Thyroid gland (tissue), 4 donors: ENCODE data around the gene CNTN5. TPM values are rescaled to one million over a fixed set of nuclear protein-coding genes. Genes with fewer than 3 reads are reported as not detected.

ENCODE experiments used
- DNase-seq, 2 donors: peaks; one replicate each; pipeline ENCODE4 v3.0.0-alpha.2; 2019
- H3K27ac ChIP-seq, 3 donors: fragments of 200-600 bp; sonication (generic); 1 replicate in 2 of 3; 2 replicates in 1 of 3; pipeline ENCODE4 v1.5.1; 2016 to 2019; ENCODE audit warnings: mild to moderate bottlenecking in 1 of 3, moderate library complexity in 1 of 3
- H3K27me3 ChIP-seq: fragments of 200-600 bp; sonication (generic); one replicate; pipeline ENCODE4 v1.5.1; 2019
- H3K36me3 ChIP-seq, 2 donors: fragments of 200-600 bp; sonication (generic); one replicate each; pipeline ENCODE4 v1.5.1; 2016 to 2019
- H3K4me1 ChIP-seq, 2 donors: fragments of 200-600 bp; sonication (generic); one replicate each; pipeline ENCODE4 v1.5.1; 2017 to 2019
- H3K4me3 ChIP-seq, 3 donors: fragments of 200-600 bp; sonication (generic); replicated peaks in 1 of 3; 1 replicate in 2 of 3; 2 replicates in 1 of 3; pipeline ENCODE4 v1.5.1; 2016; ENCODE audit warnings: mild to moderate bottlenecking in 1 of 3
- H3K9me3 ChIP-seq: fragments of 200-600 bp; sonication (generic); one replicate; pipeline ENCODE4 v1.5.1; 2017
- POLR2A ChIP-seq, 2 donors: fragments of 450-650 bp; IDR thresholded peaks; one replicate each; pipeline ENCODE4 v1.6.1; 2017; ENCODE audit warnings: antibody characterized with exemption in 2 of 2, mild to moderate bottlenecking in 2 of 2, moderate library complexity in 1 of 2
- WGBS, 2 donors: methylation state at CpG; one replicate each; pipeline ENCODE4 v1.1.5; 2017; 5-methylcytosine and 5-hydroxymethylcytosine counted together
- intact Hi-C: fragments of 100-400 bp; cut with DNase I; formaldehyde crosslinking; loops from one replicate; pipeline ENCODE4 v1.15.1; 2023
- total RNA-seq, 4 donors: library from RNA; depleted of rRNA; stranded (reverse); fragments of >200 nt; gene quantifications; one replicate each; pipeline ENCODE4 v1.2.3, GENCODE V29; 2016
- TF ChIP-seq, protein P1 (sequence below), 6 experiments: fragments of 200-600 bp in 3 of 6; fragments of 450-650 bp in 3 of 6; sonication (generic) in 3 of 6; IDR thresholded peaks; one replicate each; pipeline ENCODE4 v1.5.1; 2016 to 2019; ENCODE audit warnings: antibody characterized with exemption in 6 of 6, mild to moderate bottlenecking in 2 of 6, inconsistent platforms in 1 of 6, moderate library complexity in 1 of 6

The CNTN5 gene
- total RNA-seq, 4 donors from 2014 or later = 1.9 to 14.3 (median 12.0) TPM

- Histone ChIP-seq H3K9me3 (no peaks in the 10 kb centered on the region), H3K27ac (no peak overlapping the region), H3K36me3 (no peaks in the 10 kb centered on the region), H3K4me3 (no peak overlapping the region), H3K27me3 (no peaks in the 10 kb centered on the region), H3K4me1 (peaks cover 0 to 3% of the 10 kb centered on the region in 2 donors)
- no peak for DNase-seq
- WGBS, 2 donors = 93 to 96% methylated on average over 2 of the region's 2 CpGs
- intact Hi-C loops = no loop called here
- TF ChIP-seq, protein P1, sequence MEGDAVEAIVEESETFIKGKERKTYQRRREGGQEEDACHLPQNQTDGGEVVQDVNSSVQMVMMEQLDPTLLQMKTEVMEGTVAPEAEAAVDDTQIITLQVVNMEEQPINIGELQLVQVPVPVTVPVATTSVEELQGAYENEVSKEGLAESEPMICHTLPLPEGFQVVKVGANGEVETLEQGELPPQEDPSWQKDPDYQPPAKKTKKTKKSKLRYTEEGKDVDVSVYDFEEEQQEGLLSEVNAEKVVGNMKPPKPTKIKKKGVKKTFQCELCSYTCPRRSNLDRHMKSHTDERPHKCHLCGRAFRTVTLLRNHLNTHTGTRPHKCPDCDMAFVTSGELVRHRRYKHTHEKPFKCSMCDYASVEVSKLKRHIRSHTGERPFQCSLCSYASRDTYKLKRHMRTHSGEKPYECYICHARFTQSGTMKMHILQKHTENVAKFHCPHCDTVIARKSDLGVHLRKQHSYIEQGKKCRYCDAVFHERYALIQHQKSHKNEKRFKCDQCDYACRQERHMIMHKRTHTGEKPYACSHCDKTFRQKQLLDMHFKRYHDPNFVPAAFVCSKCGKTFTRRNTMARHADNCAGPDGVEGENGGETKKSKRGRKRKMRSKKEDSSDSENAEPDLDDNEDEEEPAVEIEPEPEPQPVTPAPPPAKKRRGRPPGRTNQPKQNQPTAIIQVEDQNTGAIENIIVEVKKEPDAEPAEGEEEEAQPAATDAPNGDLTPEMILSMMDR (IDR thresholded peaks at IDR 0.05) = no peak
Measured at GRCh38 chr11:99509863-99510262, 489.1 kb downstream of the CNTN5 start.

- no peak overlapping the region for H3K4me3 ChIP-seq
- TF ChIP-seq POLR2A (IDR thresholded peaks at IDR 0.05) = no peak
- TF ChIP-seq, protein P1 (IDR thresholded peaks at IDR 0.05) = no peak
- 90 to 91% methylated on average over 2 of the region's 2 CpGs for WGBS, 2 donors
- no peaks in the 10 kb centered on the region for H3K36me3 ChIP-seq
- DNase-seq = no peak
- intact Hi-C loops = no loop called here
- H3K4me1 ChIP-seq = no peaks in the 10 kb centered on the region
- no peaks in the 10 kb centered on the region for H3K9me3 ChIP-seq
- no peak overlapping the region for H3K27ac ChIP-seq
- H3K27me3 ChIP-seq = no peaks in the 10 kb centered on the region
Measured at GRCh38 chr11:99513368-99513767, 492.6 kb downstream of the CNTN5 start.

DNA sequence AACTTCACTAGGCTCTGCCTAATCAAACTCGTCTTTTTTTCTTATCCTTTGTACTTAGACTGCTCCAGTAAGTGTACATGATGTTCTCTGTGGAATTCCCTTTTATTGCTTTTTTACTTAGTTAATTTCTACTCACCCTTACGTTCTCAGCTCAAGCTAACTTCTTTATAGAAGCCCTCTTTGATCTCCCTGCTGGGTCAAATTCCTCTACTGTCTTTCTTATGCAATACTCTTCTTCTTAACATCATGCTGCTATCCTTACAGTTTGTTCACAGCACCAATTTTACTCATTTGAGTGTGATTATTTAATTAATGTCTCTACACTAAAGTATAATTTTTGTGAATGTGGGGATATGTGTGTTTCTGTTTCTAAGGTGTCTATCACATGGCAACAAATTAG lies 498.3 kb downstream of the CNTN5 start:
- Histone ChIP-seq H3K4me1 (no peaks in the 10 kb centered on the region), H3K27ac (no peak overlapping the region), H3K9me3 (no peaks in the 10 kb centered on the region), H3K27me3 (no peaks in the 10 kb centered on the region), H3K4me3 (no peak overlapping the region), H3K36me3 (no peaks in the 10 kb centered on the region)
- no peak for DNase-seq
- intact Hi-C loops = no loop called here
- WGBS, 2 donors = 64 to 76% methylated on average over 2 of the region's 2 CpGs
- TF ChIP-seq POLR2A (IDR thresholded peaks at IDR 0.05) = no peak
- TF ChIP-seq, protein P1 (IDR thresholded peaks at IDR 0.05) = no peak

GRCh38 chr11:99522467-99523173 lies 501.9 kb downstream of the CNTN5 start:
- Histone ChIP-seq H3K27me3 (no peaks in the 10 kb centered on the region), H3K36me3 (no peaks in the 10 kb centered on the region), H3K4me1 (no peaks in the 10 kb centered on the region), H3K27ac (no peak overlapping the region), H3K4me3 (no peak overlapping the region), H3K9me3 (no peaks in the 10 kb centered on the region)
- WGBS, 2 donors = 84 to 88% methylated on average over 5 of the region's 5 CpGs
- TF ChIP-seq POLR2A (IDR thresholded peaks at IDR 0.05) = no peak
- TF ChIP-seq, protein P1 (IDR thresholded peaks at IDR 0.05) = no peak
- intact Hi-C loops = no loop called here
- DNase-seq = no peak

DNA sequence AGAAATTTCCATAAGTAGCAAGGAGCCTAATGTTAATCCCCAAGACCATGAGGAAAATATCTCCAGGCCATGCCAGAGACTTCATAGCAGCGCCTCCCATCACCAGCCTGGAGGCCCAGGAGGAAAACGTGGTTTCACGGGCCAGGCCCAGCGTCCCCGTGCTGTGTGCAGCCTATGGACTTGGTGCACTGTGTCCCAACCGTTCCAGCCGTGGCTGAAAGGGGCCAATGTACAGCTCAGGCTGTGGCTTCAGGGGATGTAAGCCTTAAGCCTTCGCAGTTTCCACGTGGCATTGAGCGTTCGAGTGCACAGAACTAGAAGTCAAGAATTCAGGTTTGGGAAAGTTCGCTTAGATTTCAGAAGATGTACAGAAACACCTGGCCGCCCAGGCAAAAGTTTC lies 510.7 kb downstream of the CNTN5 start:
- no peak for DNase-seq
- intact Hi-C loops = no loop called here
- Histone ChIP-seq H3K36me3 (no peaks in the 10 kb centered on the region), H3K27ac (no peak overlapping the region), H3K27me3 (no peaks in the 10 kb centered on the region), H3K4me3 (no peak overlapping the region), H3K9me3 (no peaks in the 10 kb centered on the region), H3K4me1 (no peaks in the 10 kb centered on the region)
- 92 to 94% methylated on average over 12 of the region's 13 CpGs for WGBS, 2 donors
- no peak for TF ChIP-seq POLR2A (IDR thresholded peaks at IDR 0.05)
- TF ChIP-seq, protein P1 (IDR thresholded peaks at IDR 0.05) = no peak
